Measurements from ENCODE around the gene ZNF571.

- TF ChIP-seq, protein P1, sequence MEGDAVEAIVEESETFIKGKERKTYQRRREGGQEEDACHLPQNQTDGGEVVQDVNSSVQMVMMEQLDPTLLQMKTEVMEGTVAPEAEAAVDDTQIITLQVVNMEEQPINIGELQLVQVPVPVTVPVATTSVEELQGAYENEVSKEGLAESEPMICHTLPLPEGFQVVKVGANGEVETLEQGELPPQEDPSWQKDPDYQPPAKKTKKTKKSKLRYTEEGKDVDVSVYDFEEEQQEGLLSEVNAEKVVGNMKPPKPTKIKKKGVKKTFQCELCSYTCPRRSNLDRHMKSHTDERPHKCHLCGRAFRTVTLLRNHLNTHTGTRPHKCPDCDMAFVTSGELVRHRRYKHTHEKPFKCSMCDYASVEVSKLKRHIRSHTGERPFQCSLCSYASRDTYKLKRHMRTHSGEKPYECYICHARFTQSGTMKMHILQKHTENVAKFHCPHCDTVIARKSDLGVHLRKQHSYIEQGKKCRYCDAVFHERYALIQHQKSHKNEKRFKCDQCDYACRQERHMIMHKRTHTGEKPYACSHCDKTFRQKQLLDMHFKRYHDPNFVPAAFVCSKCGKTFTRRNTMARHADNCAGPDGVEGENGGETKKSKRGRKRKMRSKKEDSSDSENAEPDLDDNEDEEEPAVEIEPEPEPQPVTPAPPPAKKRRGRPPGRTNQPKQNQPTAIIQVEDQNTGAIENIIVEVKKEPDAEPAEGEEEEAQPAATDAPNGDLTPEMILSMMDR (IDR thresholded peaks at IDR 0.05): no peak
- no peak for TF ChIP-seq POLR2A (IDR thresholded peaks at IDR 0.05)
Observed at GRCh38 chr19:37572203-37572602, 22.4 kb downstream of the ZNF571 start.
